CD14-positive monocyte (primary cell): ENCODE data around the gene NTNG1. TPM values are rescaled to one million over a fixed set of nuclear protein-coding genes. Genes with fewer than 3 reads are reported as not detected.

Experiments
- DNase-seq, 3 donors: peaks; one replicate each; pipeline ENCODE4 v3.0.0-alpha.2; 2011 to 2022
- H2AFZ ChIP-seq: 2 replicates; pipeline ENCODE4 v1.6.0; 2012; ENCODE audit warnings: mild to moderate bottlenecking, low read depth, low read length, inconsistent platforms; ENCODE audit not compliant: insufficient read depth, poor library complexity, severe bottlenecking
- H3K27ac ChIP-seq, 2 donors: 1 replicate in 1 of 2; 2 replicates in 1 of 2; pipeline ENCODE4 v1.5.1; 2012 to 2013; ENCODE audit warnings: low read length in 2 of 2, control low read depth in 1 of 2, inconsistent platforms in 1 of 2, low read depth in 1 of 2, mild to moderate bottlenecking in 1 of 2
- H3K27me3 ChIP-seq, 2 donors: one replicate each; pipeline versions ENCODE4 v1.6.0 to v1.6.1; 2011 to 2013; ENCODE audit warnings: low read length in 2 of 2; ENCODE audit not compliant: control insufficient read depth in 2 of 2, insufficient read depth in 2 of 2
- H3K36me3 ChIP-seq, 2 donors: replicated peaks in 1 of 2; 1 replicate in 1 of 2; 2 replicates in 1 of 2; pipeline versions ENCODE4 v1.5.1 to v1.6.1; 2012 to 2013; ENCODE audit warnings: low read length in 2 of 2, control low read depth in 1 of 2, inconsistent platforms in 1 of 2, mild to moderate bottlenecking in 1 of 2; ENCODE audit not compliant: insufficient read depth in 2 of 2, control insufficient read depth in 1 of 2
- H3K4me1 ChIP-seq, 2 donors: 1 replicate in 1 of 2; 2 replicates in 1 of 2; pipeline versions ENCODE4 v1.5.1 to v1.6.1; 2012 to 2013; ENCODE audit warnings: low read length in 2 of 2, control low read depth in 1 of 2, inconsistent platforms in 1 of 2, mild to moderate bottlenecking in 1 of 2, moderate library complexity in 1 of 2; ENCODE audit not compliant: insufficient read depth in 2 of 2, control insufficient read depth in 1 of 2
- H3K4me2 ChIP-seq: replicated peaks from 2 replicates; pipeline ENCODE3; 2012; ENCODE audit warnings: low read length, moderate library complexity, mild to moderate bottlenecking; ENCODE audit not compliant: poor library complexity, severe bottlenecking; ENCODE audit errors: extremely low read depth
- H3K4me3 ChIP-seq, 3 experiments: fragments of 200-600 bp in 1 of 3; sonication (generic) in 1 of 3; replicated peaks in 1 of 3; 1 replicate in 2 of 3; 2 replicates in 1 of 3; pipeline ENCODE4 v1.5.1; 2011 to 2013; ENCODE audit warnings: low read length in 3 of 3, mild to moderate bottlenecking in 3 of 3, control low read depth in 2 of 3, low read depth in 2 of 3, inconsistent platforms in 1 of 3, moderate library complexity in 1 of 3
- H3K79me2 ChIP-seq: 2 replicates; pipeline ENCODE4 v1.6.0; 2012; ENCODE audit warnings: mild to moderate bottlenecking, control low read depth, inconsistent platforms, low read length, moderate library complexity; ENCODE audit not compliant: insufficient read depth
- H3K9ac ChIP-seq: 2 replicates; pipeline ENCODE4 v1.6.0; 2017; ENCODE audit warnings: low read length, mild to moderate bottlenecking; ENCODE audit not compliant: insufficient read depth, poor library complexity, severe bottlenecking
- H3K9me3 ChIP-seq, 2 donors: replicated peaks in 1 of 2; 1 replicate in 1 of 2; 2 replicates in 1 of 2; pipeline versions ENCODE4 v1.5.1 to v1.6.1; 2012 to 2013; ENCODE audit warnings: low read length in 2 of 2, control low read depth in 1 of 2; ENCODE audit not compliant: control insufficient read depth in 1 of 2, insufficient read depth in 1 of 2
- H4K20me1 ChIP-seq: 2 replicates; pipeline ENCODE4 v1.6.0; 2012; ENCODE audit warnings: mild to moderate bottlenecking, low read length, control low read depth, moderate library complexity; ENCODE audit not compliant: insufficient read depth
- H3K27ac Mint-ChIP-seq, 7 donors: one replicate each; pipeline ENCODE4 v1.8.0; 2020; ENCODE audit warnings: mild to moderate bottlenecking in 7 of 7, mixed read lengths in 7 of 7, moderate library complexity in 6 of 7, inconsistent platforms in 2 of 7
- H3K27me3 Mint-ChIP-seq, 3 donors: one replicate each; pipeline ENCODE4 v1.8.0; 2021 to 2022; ENCODE audit warnings: low read depth in 3 of 3, mild to moderate bottlenecking in 3 of 3, mixed read lengths in 3 of 3, moderate library complexity in 3 of 3, inconsistent platforms in 1 of 3
- H3K36me3 Mint-ChIP-seq, 2 donors: one replicate each; pipeline ENCODE4 v1.8.0; 2020; ENCODE audit warnings: mixed read lengths in 2 of 2, inconsistent platforms in 1 of 2, mild to moderate bottlenecking in 1 of 2
- H3K4me1 Mint-ChIP-seq: one replicate; pipeline ENCODE4 v1.8.0; 2020; ENCODE audit warnings: mild to moderate bottlenecking, mixed read lengths
- H3K4me3 Mint-ChIP-seq, 2 donors: one replicate each; pipeline ENCODE4 v1.8.0; 2020; ENCODE audit warnings: mild to moderate bottlenecking in 2 of 2, mixed read lengths in 2 of 2, moderate library complexity in 1 of 2
- H3K9me3 Mint-ChIP-seq, 7 donors: one replicate each; pipeline ENCODE4 v1.8.0; 2020 to 2022; ENCODE audit warnings: mixed read lengths in 7 of 7, mild to moderate bottlenecking in 6 of 7, moderate library complexity in 6 of 7, inconsistent platforms in 2 of 7
- WGBS: methylation state at CpG from one replicate; pipeline ENCODE4 v1.1.5; 2013; ENCODE audit warnings: missing lambda C conversion rate; ENCODE audit not compliant: insufficient coverage; 5-methylcytosine and 5-hydroxymethylcytosine counted together
- intact Hi-C, 2 donors: fragments of 100-400 bp; cut with micrococcal nuclease; formaldehyde crosslinking; loops; one replicate each; pipeline versions ENCODE4 v1.15.0 to v1.15.1; 2023
- polyA plus RNA-seq, 3 donors: library from polyadenylated mRNA; depleted of rRNA in 1 of 3; unstranded in 2 of 3; stranded (reverse) in 1 of 3; fragments of 300-500 nt in 2 of 3; fragments of >200 nt in 1 of 3; fragmentation: Illumina TruSeq in 2 of 3; gene quantifications; 1 replicate in 2 of 3; 2 replicates in 1 of 3; pipeline ENCODE4 v1.2.3, GENCODE V29; 2012 to 2021
- TF ChIP-seq, protein P1 (sequence below): fragments of 200-600 bp; IDR thresholded peaks from one replicate; pipeline ENCODE4 v1.8.0; 2022; ENCODE audit warnings: antibody characterized with exemption, mild to moderate bottlenecking

The NTNG1 gene
- polyA plus RNA-seq, 3 donors = not detected

GRCh38 chr1:107315652-107316051 is 174.8 kb downstream of the NTNG1 start:
- Histone ChIP-seq H3K4me1 (no peaks in the 10 kb centered on the region), H3K79me2 (no peaks in the 10 kb centered on the region), H3K9ac (no peak overlapping the region), H3K4me2 (no peak overlapping the region), H3K27ac (no peak overlapping the region), H4K20me1 (no peaks in the 10 kb centered on the region), H3K4me3 (no peak overlapping the region), H3K36me3 (no peaks in the 10 kb centered on the region), H2AFZ (no peak overlapping the region), H3K27me3 (no peaks in the 10 kb centered on the region), H3K9me3 (no peaks in the 10 kb centered on the region)
- DNase-seq = no peak
- no peaks in the 10 kb centered on the region for H3K36me3 Mint-ChIP-seq
- WGBS = no CpG with 5 or more reads among the region's 1 CpG
- H3K4me1 Mint-ChIP-seq = no peaks in the 10 kb centered on the region
- no peak overlapping the region for H3K4me3 Mint-ChIP-seq
- H3K27ac Mint-ChIP-seq = peak overlapping the region in 1 of 7 donors; percentile 11
- intact Hi-C loops = no loop called here
- no peaks in the 10 kb centered on the region for H3K27me3 Mint-ChIP-seq
- TF ChIP-seq, protein P1, sequence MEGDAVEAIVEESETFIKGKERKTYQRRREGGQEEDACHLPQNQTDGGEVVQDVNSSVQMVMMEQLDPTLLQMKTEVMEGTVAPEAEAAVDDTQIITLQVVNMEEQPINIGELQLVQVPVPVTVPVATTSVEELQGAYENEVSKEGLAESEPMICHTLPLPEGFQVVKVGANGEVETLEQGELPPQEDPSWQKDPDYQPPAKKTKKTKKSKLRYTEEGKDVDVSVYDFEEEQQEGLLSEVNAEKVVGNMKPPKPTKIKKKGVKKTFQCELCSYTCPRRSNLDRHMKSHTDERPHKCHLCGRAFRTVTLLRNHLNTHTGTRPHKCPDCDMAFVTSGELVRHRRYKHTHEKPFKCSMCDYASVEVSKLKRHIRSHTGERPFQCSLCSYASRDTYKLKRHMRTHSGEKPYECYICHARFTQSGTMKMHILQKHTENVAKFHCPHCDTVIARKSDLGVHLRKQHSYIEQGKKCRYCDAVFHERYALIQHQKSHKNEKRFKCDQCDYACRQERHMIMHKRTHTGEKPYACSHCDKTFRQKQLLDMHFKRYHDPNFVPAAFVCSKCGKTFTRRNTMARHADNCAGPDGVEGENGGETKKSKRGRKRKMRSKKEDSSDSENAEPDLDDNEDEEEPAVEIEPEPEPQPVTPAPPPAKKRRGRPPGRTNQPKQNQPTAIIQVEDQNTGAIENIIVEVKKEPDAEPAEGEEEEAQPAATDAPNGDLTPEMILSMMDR = no peak
- H3K9me3 Mint-ChIP-seq = peaks cover 0 to 2% (median 0%) of the 10 kb centered on the region in 7 donors

- H3K27me3 Mint-ChIP-seq = no peaks in the 10 kb centered on the region
- Histone ChIP-seq H3K27me3 (no peaks in the 10 kb centered on the region), H3K36me3 (no peaks in the 10 kb centered on the region), H2AFZ (no peak overlapping the region), H3K27ac (no peak overlapping the region), H3K9ac (no peak overlapping the region), H3K4me1 (no peaks in the 10 kb centered on the region), H4K20me1 (no peaks in the 10 kb centered on the region), H3K79me2 (no peaks in the 10 kb centered on the region), H3K9me3 (no peaks in the 10 kb centered on the region), H3K4me2 (no peak overlapping the region), H3K4me3 (no peak overlapping the region)
- TF ChIP-seq, protein P1 = no peak
- H3K27ac Mint-ChIP-seq = peak overlapping the region in 1 of 7 donors; percentile 37
- no CpG with 5 or more reads among the region's 2 CpGs for WGBS
- no peak overlapping the region for H3K4me3 Mint-ChIP-seq
- no peaks in the 10 kb centered on the region for H3K4me1 Mint-ChIP-seq
- intact Hi-C loops = no loop called here
- no peak for DNase-seq
- no peaks in the 10 kb centered on the region for H3K9me3 Mint-ChIP-seq
- no peaks in the 10 kb centered on the region for H3K36me3 Mint-ChIP-seq
These were observed 178.1 kb downstream of the NTNG1 start for GRCh38 chr1:107318932-107319331.
